ENCODE data around the gene CFHR3.
A peak's percentile ranks its signal among the peaks of the same experiment; 100 is the strongest.

Gene CFHR3

DNA sequence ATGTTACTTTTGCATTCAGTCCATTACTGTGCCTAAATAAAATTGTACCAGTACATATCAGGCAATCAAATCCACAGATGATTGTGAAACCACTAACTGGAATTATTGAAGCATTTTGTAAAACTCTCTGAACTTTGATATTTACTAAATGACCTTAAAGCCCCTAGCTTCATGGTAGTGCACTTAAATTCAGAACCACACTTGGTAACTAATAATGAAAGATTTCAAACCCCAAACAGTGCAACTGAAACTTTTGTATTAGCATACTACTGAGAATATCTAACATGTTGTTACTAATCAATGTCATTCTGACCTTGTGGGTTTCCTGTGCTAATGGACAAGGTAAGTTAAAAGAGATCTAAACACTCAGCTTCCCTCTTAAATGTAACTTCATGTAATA lies at the start of gene CFHR3:
CFHR3 (plus strand) TSS at position 238 of the 400 bp plus-strand sequence; CDS start at position 285, 47 bp downstream.
- no peak for DNase-seq (ENCODE audit: low read depth)
- in situ Hi-C loops (cut with HindIII; ENCODE audit: low sequenced_read_pairs) = no loop called here
- no peak within 1 kb of the TSS for H3K4me3 ChIP-seq (ENCODE audit: low read depth, low read length)
- TF ChIP-seq, protein P1, sequence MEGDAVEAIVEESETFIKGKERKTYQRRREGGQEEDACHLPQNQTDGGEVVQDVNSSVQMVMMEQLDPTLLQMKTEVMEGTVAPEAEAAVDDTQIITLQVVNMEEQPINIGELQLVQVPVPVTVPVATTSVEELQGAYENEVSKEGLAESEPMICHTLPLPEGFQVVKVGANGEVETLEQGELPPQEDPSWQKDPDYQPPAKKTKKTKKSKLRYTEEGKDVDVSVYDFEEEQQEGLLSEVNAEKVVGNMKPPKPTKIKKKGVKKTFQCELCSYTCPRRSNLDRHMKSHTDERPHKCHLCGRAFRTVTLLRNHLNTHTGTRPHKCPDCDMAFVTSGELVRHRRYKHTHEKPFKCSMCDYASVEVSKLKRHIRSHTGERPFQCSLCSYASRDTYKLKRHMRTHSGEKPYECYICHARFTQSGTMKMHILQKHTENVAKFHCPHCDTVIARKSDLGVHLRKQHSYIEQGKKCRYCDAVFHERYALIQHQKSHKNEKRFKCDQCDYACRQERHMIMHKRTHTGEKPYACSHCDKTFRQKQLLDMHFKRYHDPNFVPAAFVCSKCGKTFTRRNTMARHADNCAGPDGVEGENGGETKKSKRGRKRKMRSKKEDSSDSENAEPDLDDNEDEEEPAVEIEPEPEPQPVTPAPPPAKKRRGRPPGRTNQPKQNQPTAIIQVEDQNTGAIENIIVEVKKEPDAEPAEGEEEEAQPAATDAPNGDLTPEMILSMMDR (IDR thresholded peaks at IDR 0.05; ENCODE audit: low read depth, low read length, missing control alignments) = no peak

DNA sequence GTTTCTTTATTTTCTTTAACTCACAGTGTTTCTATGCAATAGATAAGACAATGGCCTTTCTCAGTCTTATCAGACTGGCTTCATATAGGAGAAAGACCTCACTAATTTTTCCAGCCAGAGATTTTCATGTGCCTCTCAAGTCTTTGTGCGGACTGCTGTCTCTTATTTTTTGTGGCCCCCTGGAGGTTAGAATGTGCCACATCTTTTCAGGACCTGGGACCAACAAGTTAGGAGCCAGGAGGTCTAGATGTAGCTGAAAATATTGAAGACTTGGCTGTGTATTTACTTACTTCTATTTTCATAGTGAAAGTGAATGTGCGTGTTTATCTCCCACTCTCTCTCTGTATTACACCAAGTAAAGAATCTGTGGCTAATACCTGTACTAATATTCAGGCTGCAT lies 42.1 kb upstream of the CFHR3 start:
- TF ChIP-seq, protein P1 (IDR thresholded peaks at IDR 0.05; ENCODE audit: low read depth, low read length, missing control alignments) = peak; percentile 11
- in situ Hi-C loops (cut with HindIII; ENCODE audit: low sequenced_read_pairs) = no loop called here
- DNase-seq (ENCODE audit: low read depth) = no peak
- H3K4me3 ChIP-seq (ENCODE audit: low read depth, low read length) = no peak overlapping the region

DNA sequence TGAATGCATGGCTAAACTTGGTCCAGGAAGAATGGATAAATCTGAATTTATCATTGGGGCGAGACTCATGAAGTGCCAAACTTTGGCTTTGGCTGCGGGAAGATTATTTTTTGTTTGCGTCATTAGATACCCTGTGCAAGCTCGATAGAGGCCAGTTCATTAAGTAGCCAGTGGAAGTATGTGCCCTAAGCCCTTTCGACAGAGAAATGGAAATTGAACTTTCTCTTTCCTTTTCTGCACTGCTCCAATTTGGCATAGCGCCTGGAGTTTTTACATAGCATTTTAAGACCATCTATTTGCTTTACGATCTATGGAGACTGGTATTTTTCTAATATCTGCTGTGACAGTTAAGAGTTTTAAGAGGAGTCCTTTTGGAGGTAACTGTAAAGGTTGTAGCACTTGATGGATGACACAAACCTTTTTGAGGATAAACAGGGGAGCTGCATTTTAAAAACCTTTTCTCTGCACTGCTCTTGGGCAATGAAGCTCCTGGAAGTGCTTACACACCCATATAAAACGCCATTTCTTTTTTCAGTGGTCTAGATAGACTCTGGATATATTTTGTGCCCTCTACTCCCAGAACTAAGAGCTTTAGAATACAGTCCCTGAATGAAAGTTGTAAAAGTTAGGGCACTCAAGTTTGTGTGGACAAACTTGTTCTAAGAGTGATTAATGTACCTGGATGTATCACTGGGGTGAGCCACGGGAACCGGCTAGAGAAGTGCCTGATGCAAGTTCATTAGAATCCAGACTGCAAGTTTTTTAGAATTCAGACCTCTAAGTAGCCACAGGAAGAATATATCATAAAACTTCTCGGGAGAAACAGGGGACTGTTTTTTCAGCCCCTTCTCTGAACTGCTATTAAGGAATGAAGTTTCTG lies 41.3 kb upstream of the CFHR3 start:
- TF ChIP-seq, protein P1 (IDR thresholded peaks at IDR 0.05; ENCODE audit: low read depth, low read length, missing control alignments) = no peak
- no peak overlapping the region for H3K4me3 ChIP-seq (ENCODE audit: low read depth, low read length)
- DNase-seq (ENCODE audit: low read depth) = no peak
- in situ Hi-C loops (cut with HindIII; ENCODE audit: low sequenced_read_pairs) = no loop called here

DNA sequence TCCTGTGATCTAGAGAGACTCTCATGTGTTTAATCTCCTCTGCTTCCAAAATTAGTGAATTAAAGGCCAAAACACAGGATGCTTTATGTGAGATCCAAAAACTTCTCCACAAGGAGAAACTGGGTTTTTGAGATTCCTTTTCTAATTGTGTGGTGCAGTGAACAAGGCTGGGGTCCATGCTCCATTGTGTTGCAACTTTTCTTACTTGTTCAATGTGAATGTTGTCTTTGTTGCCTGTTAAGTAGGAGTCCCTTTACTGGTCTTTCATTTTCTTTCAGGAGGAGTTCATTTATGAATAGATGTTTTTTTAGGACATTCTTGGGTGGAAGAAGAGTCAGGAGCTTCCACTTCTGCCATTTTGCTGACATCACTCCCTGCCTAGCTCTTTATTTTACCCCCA lies 40.6 kb upstream of the CFHR3 start:
- in situ Hi-C loops (cut with HindIII; ENCODE audit: low sequenced_read_pairs) = no loop called here
- TF ChIP-seq, protein P1 (IDR thresholded peaks at IDR 0.05; ENCODE audit: low read depth, low read length, missing control alignments) = no peak
- H3K4me3 ChIP-seq (ENCODE audit: low read depth, low read length) = no peak overlapping the region
- no peak for DNase-seq (ENCODE audit: low read depth)

DNA sequence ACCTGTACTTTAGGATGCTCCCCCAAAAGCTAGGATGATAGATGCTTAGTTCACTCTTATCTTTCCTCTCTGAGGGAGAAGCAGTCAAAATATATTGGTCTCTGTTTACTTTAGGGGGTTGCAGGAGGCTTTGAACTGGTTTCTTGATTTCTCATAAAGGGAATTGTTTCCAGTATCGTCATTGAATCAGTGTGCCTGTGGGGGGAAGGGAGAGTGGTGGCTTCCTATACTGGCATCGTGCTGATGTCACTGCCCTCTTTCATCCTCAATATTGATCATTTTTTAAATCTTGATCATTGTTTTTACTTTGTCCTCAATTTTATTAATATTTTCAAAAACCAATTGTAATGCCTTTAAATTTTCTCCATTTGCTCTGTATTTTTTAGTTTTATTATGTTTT lies 40.2 kb upstream of the CFHR3 start:
- no peak for DNase-seq (ENCODE audit: low read depth)
- in situ Hi-C loops (cut with HindIII; ENCODE audit: low sequenced_read_pairs) = no loop called here
- TF ChIP-seq, protein P1 (IDR thresholded peaks at IDR 0.05; ENCODE audit: low read depth, low read length, missing control alignments) = no peak
- no peak overlapping the region for H3K4me3 ChIP-seq (ENCODE audit: low read depth, low read length)

DNA sequence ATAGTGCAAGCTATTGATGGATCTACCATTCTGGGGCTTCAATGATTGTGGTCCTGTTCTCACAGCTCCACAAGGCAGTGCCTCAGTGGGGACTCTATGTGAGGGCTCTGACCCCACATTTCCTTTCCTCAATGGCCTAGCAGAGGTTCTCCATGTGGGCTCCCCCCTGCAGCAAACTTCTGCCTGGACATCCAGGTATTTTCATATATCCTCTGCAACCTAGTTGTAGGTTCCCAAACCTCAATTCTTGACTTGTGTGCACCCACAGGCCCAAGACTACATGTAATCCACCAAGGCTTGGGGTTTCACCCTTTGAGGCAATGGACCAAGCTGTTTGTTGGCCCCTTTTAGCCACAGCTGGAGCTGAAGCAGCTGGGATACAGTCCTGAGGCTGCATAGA lies 35.9 kb upstream of the CFHR3 start:
- in situ Hi-C loops (cut with HindIII; ENCODE audit: low sequenced_read_pairs) = no loop called here
- DNase-seq (ENCODE audit: low read depth) = no peak
- no peak overlapping the region for H3K4me3 ChIP-seq (ENCODE audit: low read depth, low read length)
- TF ChIP-seq, protein P1 (IDR thresholded peaks at IDR 0.05; ENCODE audit: low read depth, low read length, missing control alignments) = no peak

Measured in astrocyte of the cerebellum (primary cell).